Measurements from ENCODE around the gene CDK15.
A peak's percentile ranks its signal among the peaks of the same experiment; 100 is the strongest.

The CDK15 gene

DNA sequence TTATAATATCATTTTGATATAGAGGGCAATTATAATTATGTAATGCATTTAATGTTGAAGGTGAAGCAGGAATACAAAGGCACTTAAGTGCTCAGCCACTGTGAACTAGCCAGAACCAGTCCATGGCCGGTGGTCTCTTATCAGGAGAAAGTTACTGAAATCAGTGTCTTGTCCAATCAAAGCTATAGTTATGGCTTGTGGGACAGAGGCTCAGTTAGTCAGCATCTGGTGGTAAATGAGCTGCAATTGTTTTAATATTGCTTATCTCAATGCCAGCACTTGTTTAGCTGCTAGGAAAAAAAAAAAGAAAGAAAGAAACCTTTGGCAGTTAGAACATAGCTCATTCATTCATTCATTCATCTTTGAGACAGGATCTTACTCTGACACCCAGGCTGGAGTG, 21.8 kb upstream of the CDK15 start:
- TF ChIP-seq, protein P1, sequence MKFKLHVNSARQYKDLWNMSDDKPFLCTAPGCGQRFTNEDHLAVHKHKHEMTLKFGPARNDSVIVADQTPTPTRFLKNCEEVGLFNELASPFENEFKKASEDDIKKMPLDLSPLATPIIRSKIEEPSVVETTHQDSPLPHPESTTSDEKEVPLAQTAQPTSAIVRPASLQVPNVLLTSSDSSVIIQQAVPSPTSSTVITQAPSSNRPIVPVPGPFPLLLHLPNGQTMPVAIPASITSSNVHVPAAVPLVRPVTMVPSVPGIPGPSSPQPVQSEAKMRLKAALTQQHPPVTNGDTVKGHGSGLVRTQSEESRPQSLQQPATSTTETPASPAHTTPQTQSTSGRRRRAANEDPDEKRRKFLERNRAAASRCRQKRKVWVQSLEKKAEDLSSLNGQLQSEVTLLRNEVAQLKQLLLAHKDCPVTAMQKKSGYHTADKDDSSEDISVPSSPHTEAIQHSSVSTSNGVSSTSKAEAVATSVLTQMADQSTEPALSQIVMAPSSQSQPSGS (tag by site-specific recombination; IDR thresholded peaks at IDR 0.05; ENCODE audit: low read depth): peak; percentile 26; the same call in 1 of the 2 replicates
- no peak for TF ChIP-seq ZNF394 (tag by site-specific recombination; IDR thresholded peaks at IDR 0.05; ENCODE audit: borderline replicate concordance)
- H3K36me3 ChIP-seq (ENCODE audit: control insufficient read depth in 2 of 2, insufficient read depth in 1 of 2, low read length in 2 of 2): no peaks in the 10 kb centered on the region
- no peaks in the 10 kb centered on the region for H3K9me3 ChIP-seq (ENCODE audit: control insufficient read depth, insufficient read depth, low read depth, low read length)
- CTCF ChIA-PET: interaction anchor here (0.6 to 1.5 kb wide), 3 partner anchors 11 to 552 kb away, joined by 3 to 5 read pairs (median 5); no protein-coding TSS in a partner anchor
- no peak overlapping the region for H3K27ac ChIP-seq (ENCODE audit: extremely low read depth, low read depth, low read length)
- POLR2A ChIA-PET: interaction anchor here (0.5 kb wide), 1 partner anchor 13 kb away, joined by 9 read pairs; no protein-coding TSS in a partner anchor
- no peak overlapping the region for H3K4me3 ChIP-seq (ENCODE audit: low read depth, low read length)
- peaks cover under 1% of the 10 kb centered on the region; the same call in 1 of the 2 replicates for H3K4me1 ChIP-seq (ENCODE audit: control insufficient read depth, insufficient read depth, low read length)

DNA sequence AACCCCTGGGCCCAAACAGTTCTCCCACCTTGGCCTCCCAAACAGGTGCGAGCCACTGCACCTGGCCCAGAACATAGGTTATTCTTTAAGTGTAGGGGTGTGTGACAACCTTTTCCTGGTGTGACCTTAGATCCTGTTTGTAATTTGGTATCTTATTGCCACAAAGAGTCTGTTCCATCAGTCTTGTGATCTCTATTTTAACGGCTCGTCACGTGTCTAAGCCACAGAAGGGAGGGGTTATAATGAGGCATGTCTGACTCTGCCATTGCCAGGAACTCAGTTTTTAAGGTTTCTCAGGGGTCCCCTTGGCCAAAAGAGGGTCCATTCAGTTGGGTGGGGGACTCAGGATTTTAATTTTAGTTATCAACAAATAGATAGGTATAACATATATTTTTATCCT, 21.2 kb upstream of the CDK15 start:
- H3K4me1 ChIP-seq (ENCODE audit: control insufficient read depth, insufficient read depth, low read length): no peaks in the 10 kb centered on the region
- no peak for TF ChIP-seq ZFHX2 (tag by site-specific recombination; conservative IDR thresholded peaks at IDR 0.05)
- ChIA-PET POLR2A (no interaction called here), CTCF (interaction anchor here (1.5 kb wide), 1 partner anchor 10 kb away, joined by 5 read pairs; no protein-coding TSS in a partner anchor)
- no peak overlapping the region for H3K4me3 ChIP-seq (ENCODE audit: low read depth, low read length)
- H3K9me3 ChIP-seq (ENCODE audit: control insufficient read depth, insufficient read depth, low read depth, low read length): no peaks in the 10 kb centered on the region
- H3K27ac ChIP-seq (ENCODE audit: extremely low read depth, low read depth, low read length): no peak overlapping the region
- H3K36me3 ChIP-seq (ENCODE audit: control insufficient read depth in 2 of 2, insufficient read depth in 1 of 2, low read length in 2 of 2): no peaks in the 10 kb centered on the region

DNA sequence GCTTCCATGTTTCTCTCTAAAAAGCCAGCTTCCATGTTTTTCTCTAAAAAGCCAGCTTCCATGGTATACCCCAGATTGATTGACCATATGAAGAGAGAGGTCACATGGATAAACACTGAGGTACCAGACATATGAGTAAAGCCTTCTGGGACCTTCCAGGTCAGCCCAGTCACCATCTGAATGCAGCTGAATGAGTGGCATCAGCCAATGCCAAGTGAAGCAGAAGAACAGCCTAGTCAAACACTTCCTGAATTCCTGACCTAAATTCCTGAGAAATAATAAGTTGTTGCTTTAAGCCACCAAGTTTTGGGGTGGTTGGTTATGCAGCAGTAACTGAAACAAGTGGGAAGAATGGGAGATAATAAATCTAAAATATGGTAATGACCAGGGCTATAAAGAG, 19.9 kb upstream of the CDK15 start:
- Histone ChIP-seq H3K9me3 (ENCODE audit: control insufficient read depth, insufficient read depth, low read depth, low read length) (no peaks in the 10 kb centered on the region), H3K4me3 (ENCODE audit: low read depth, low read length) (no peak overlapping the region), H3K27ac (ENCODE audit: extremely low read depth, low read depth, low read length) (no peak overlapping the region), H3K4me1 (ENCODE audit: control insufficient read depth, insufficient read depth, low read length) (no peaks in the 10 kb centered on the region), H3K36me3 (ENCODE audit: control insufficient read depth in 2 of 2, insufficient read depth in 1 of 2, low read length in 2 of 2) (no peaks in the 10 kb centered on the region)
- no peak for TF ChIP-seq ZNF132 (tag by site-specific recombination; IDR thresholded peaks at IDR 0.05; ENCODE audit: borderline replicate concordance)
- TF ChIP-seq, protein P2, sequence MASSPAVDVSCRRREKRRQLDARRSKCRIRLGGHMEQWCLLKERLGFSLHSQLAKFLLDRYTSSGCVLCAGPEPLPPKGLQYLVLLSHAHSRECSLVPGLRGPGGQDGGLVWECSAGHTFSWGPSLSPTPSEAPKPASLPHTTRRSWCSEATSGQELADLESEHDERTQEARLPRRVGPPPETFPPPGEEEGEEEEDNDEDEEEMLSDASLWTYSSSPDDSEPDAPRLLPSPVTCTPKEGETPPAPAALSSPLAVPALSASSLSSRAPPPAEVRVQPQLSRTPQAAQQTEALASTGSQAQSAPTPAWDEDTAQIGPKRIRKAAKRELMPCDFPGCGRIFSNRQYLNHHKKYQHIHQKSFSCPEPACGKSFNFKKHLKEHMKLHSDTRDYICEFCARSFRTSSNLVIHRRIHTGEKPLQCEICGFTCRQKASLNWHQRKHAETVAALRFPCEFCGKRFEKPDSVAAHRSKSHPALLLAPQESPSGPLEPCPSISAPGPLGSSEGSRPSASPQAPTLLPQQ (tag by site-specific recombination; IDR thresholded peaks at IDR 0.05): no peak
- TF ChIP-seq, protein P3, sequence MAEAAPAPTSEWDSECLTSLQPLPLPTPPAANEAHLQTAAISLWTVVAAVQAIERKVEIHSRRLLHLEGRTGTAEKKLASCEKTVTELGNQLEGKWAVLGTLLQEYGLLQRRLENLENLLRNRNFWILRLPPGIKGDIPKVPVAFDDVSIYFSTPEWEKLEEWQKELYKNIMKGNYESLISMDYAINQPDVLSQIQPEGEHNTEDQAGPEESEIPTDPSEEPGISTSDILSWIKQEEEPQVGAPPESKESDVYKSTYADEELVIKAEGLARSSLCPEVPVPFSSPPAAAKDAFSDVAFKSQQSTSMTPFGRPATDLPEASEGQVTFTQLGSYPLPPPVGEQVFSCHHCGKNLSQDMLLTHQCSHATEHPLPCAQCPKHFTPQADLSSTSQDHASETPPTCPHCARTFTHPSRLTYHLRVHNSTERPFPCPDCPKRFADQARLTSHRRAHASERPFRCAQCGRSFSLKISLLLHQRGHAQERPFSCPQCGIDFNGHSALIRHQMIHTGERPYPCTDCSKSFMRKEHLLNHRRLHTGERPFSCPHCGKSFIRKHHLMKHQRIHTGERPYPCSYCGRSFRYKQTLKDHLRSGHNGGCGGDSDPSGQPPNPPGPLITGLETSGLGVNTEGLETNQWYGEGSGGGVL (tag by site-specific recombination; IDR thresholded peaks at IDR 0.05): no peak
- no peak for TF ChIP-seq ZNF654 (tag by site-specific recombination; IDR thresholded peaks at IDR 0.05; ENCODE audit: low read depth)
- TF ChIP-seq ZNF473 (tag by site-specific recombination; IDR thresholded peaks at IDR 0.05): no peak
- ChIA-PET CTCF (interaction anchor here (1.3 kb wide), 1 partner anchor 74 kb away, joined by 3 read pairs; no protein-coding TSS in a partner anchor), POLR2A (no interaction called here)

DNA sequence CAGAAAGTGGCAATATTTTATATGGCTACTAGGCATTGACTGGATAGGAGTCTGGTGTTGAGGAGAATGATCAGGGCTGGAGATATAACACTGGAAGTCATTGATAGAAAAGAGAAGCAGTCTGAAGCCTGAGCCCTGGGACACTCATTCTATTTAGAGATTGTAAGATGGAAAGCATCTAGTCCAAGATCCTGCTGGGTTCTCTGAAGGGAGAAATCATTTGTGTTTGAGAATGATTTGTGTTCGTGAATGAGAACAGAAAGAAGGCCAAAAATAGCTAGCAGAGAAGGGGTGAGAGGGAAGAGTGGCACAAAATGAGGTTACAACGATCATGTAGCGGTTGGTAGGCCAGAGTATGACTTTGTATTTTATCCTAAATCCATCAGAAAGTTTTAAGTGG, 18.0 kb upstream of the CDK15 start:
- ChIA-PET POLR2A (no interaction called here), CTCF (no interaction called here)
- TF ChIP-seq MZF1 (tag by site-specific recombination; IDR thresholded peaks at IDR 0.05; ENCODE audit: borderline replicate concordance): no peak
- no peak for TF ChIP-seq HOXA7 (CRISPR knock-in tag; IDR thresholded peaks at IDR 0.05; ENCODE audit: borderline replicate concordance)
- TF ChIP-seq ZNF560 (tag by site-specific recombination; IDR thresholded peaks at IDR 0.05; ENCODE audit: borderline replicate concordance): no peak
- no peak for TF ChIP-seq ZNF558 (tag by site-specific recombination; IDR thresholded peaks at IDR 0.05)
- TF ChIP-seq ZNF350 (tag by site-specific recombination; IDR thresholded peaks at IDR 0.05): no peak
- no peaks in the 10 kb centered on the region for H3K9me3 ChIP-seq (ENCODE audit: control insufficient read depth, insufficient read depth, low read depth, low read length)
- H3K27ac ChIP-seq (ENCODE audit: extremely low read depth, low read depth, low read length): no peak overlapping the region
- no peaks in the 10 kb centered on the region for H3K4me1 ChIP-seq (ENCODE audit: control insufficient read depth, insufficient read depth, low read length)
- H3K4me3 ChIP-seq (ENCODE audit: low read depth, low read length): no peak overlapping the region
- H3K36me3 ChIP-seq (ENCODE audit: control insufficient read depth in 2 of 2, insufficient read depth in 1 of 2, low read length in 2 of 2): no peaks in the 10 kb centered on the region

All from HEK293 (cell line).